ENCODE data around the gene FTSJ1. TPM values are rescaled to one million over a fixed set of nuclear protein-coding genes. Genes with fewer than 3 reads are reported as not detected.

FTSJ1 gene
- total and polyA plus RNA-seq, 2 experiments from 2014 or later, result 42.8 to 76.3 TPM

- no peak for TF ChIP-seq REST (IDR thresholded peaks at IDR 0.05; ENCODE audit: unreplicated experiment)
Measured at GRCh38 chrX:48520455-48520854, 44.5 kb downstream of the FTSJ1 start (continued).

GRCh38 chrX:48520976-48521352 lies 45.0 kb downstream of the FTSJ1 start:
- H4K20me1 ChIP-seq (replicated peaks; ENCODE audit: insufficient read depth), result no peaks in the 10 kb centered on the region
- peak overlapping the region; percentile 70 for H3K4me2 ChIP-seq

More at GRCh38 chrX:48520976-48521352, 45.0 kb downstream of the FTSJ1 start:
- H3K36me3 ChIP-seq (ENCODE audit: insufficient read depth), result peaks cover 9% of the 10 kb centered on the region; the same call in 1 of the 2 replicates
- Mint-ChIP-seq H3K4me1 (peaks cover 11% of the 10 kb centered on the region; the same call in 2 of the 3 replicates), H3K9me3 (no peaks in the 10 kb centered on the region), H3K27ac (peak overlapping the region; percentile 95), H3K27me3 (ENCODE audit: insufficient read depth, low read depth, poor library complexity) (peaks cover 2% of the 10 kb centered on the region), H3K4me3 (peak overlapping the region; percentile 93), H3K36me3 (ENCODE audit: low read depth) (peaks cover 14% of the 10 kb centered on the region)
- DNase-seq (ENCODE audit: low spot score) (peak; percentile 56), ATAC-seq (peak; percentile 50)
- H3K79me2 ChIP-seq (replicated peaks; ENCODE audit: insufficient read depth), result peaks cover 17% of the 10 kb centered on the region
- H3K27ac ChIP-seq (ENCODE audit: low read depth), result peak overlapping the region; percentile 81; the same call in 1 of the 2 replicates
- TF ChIP-seq ZNF462 (CRISPR knock-in tag; IDR thresholded peaks at IDR 0.05), result no peak
- TF ChIP-seq POLR2AphosphoS5 (IDR thresholded peaks at IDR 0.05; ENCODE audit: low read depth), result no peak
- TF ChIP-seq JUNB (IDR thresholded peaks at IDR 0.05; ENCODE audit: unreplicated experiment), result no peak
- TF ChIP-seq REST (IDR thresholded peaks at IDR 0.05; ENCODE audit: unreplicated experiment), result no peak
- no peak for TF ChIP-seq EZH2 (IDR thresholded peaks at IDR 0.05; ENCODE audit: low read depth, unreplicated experiment)
- TF ChIP-seq CTCF (conservative IDR thresholded peaks at IDR 0.05; ENCODE audit: low read depth in 2 of 2), result no peak
- TF ChIP-seq EZH2phosphoT487 (IDR thresholded peaks at IDR 0.05; ENCODE audit: unreplicated experiment), result no peak
- no peak for TF ChIP-seq CREB1 (CRISPR knock-in tag; IDR thresholded peaks at IDR 0.05; ENCODE audit: low read depth)
- TF ChIP-seq NANOG (IDR thresholded peaks at IDR 0.05; ENCODE audit: borderline replicate concordance), result no peak
- H3K4me3 ChIP-seq, result peak overlapping the region; percentile 77
- H2AFZ ChIP-seq, result no peak overlapping the region
- no peaks in the 10 kb centered on the region for H3K4me1 ChIP-seq (ENCODE audit: insufficient read depth)
- H3K9me2 ChIP-seq (ENCODE audit: insufficient read depth), result no peaks in the 10 kb centered on the region
- H3K27me3 ChIP-seq (ENCODE audit: insufficient read depth), result no peaks in the 10 kb centered on the region
- no peaks in the 10 kb centered on the region for H3F3A ChIP-seq (replicated peaks; ENCODE audit: low read depth)
